OCI-LY3 (cell line): Measurements from ENCODE around the gene TFAP2A.

Experiments
- CTCF ChIP-seq: fragments of 200-600, 300-600 bp; sonication (generic); IDR thresholded peaks from 2 replicates; pipeline ENCODE4 v1.5.1; 2014; ENCODE audit warnings: antibody characterized with exemption, low read length, low read depth
- EZH2phosphoT487 ChIP-seq: fragments of 200-600 bp; shearing (Covaris generic); IDR thresholded peaks from 2 replicates; pipeline ENCODE4 v1.6.1; 2018; ENCODE audit warnings: antibody characterized with exemption, mixed run types, low read depth

GRCh38 chr6:10390495-10391298 lies 24.2 kb downstream of the TFAP2A start:
- TF ChIP-seq CTCF (no peak), EZH2phosphoT487 (no peak)
